Fibroblast of lung (primary cell): ENCODE results near the gene WDR64. TPM values are rescaled to one million over a fixed set of nuclear protein-coding genes. Genes with fewer than 3 reads are reported as not detected.

Source experiments
- DNase-seq, 2 donors: peaks; one replicate each; pipeline versions ENCODE4 v3.0.0 to v3.0.0-alpha.2; 2010; ENCODE audit warnings: low read depth in 2 of 2
- H2AFZ ChIP-seq: 2 replicates; pipeline ENCODE4 v1.5.1; 2012; ENCODE audit warnings: low read length, control low read depth, inconsistent platforms
- H3K27ac ChIP-seq: 2 replicates; pipeline ENCODE4 v1.5.1; 2011; ENCODE audit warnings: low read length, control low read depth; ENCODE audit not compliant: insufficient read depth
- H3K27me3 ChIP-seq: 2 replicates; pipeline ENCODE4 v1.5.1; 2011; ENCODE audit warnings: mild to moderate bottlenecking, low read length; ENCODE audit not compliant: control insufficient read depth, insufficient read depth
- H3K36me3 ChIP-seq: 2 replicates; pipeline ENCODE4 v1.5.1; 2011; ENCODE audit warnings: low read length; ENCODE audit not compliant: control insufficient read depth, insufficient read depth
- H3K4me1 ChIP-seq: 2 replicates; pipeline ENCODE4 v1.5.1; 2011; ENCODE audit warnings: low read length; ENCODE audit not compliant: control insufficient read depth, insufficient read depth; ENCODE audit errors: extremely low read depth
- H3K4me2 ChIP-seq: 2 replicates; pipeline ENCODE4 v1.5.1; 2011; ENCODE audit warnings: low read length, control low read depth; ENCODE audit not compliant: insufficient read depth; ENCODE audit errors: extremely low read depth
- H3K4me3 ChIP-seq, 4 experiments: fragments of 200-600 bp in 1 of 4; sonication (generic) in 1 of 4; replicated peaks in 1 of 4; 2 replicates each; pipeline ENCODE4 v1.5.1; 2011 to 2016; ENCODE audit warnings: low read length in 4 of 4, low read depth in 3 of 4, mild to moderate bottlenecking in 3 of 4, control low read depth in 2 of 4, inconsistent platforms in 1 of 4, mixed read lengths in 1 of 4; ENCODE audit not compliant: insufficient read depth in 1 of 4; ENCODE audit errors: control extremely low read depth in 1 of 4
- H3K79me2 ChIP-seq: 2 replicates; pipeline ENCODE4 v1.5.1; 2012; ENCODE audit warnings: mild to moderate bottlenecking, low read length, inconsistent platforms; ENCODE audit not compliant: control insufficient read depth, insufficient read depth
- H3K9ac ChIP-seq: 2 replicates; pipeline ENCODE4 v1.5.1; 2011; ENCODE audit warnings: mild to moderate bottlenecking, low read length, control low read depth; ENCODE audit not compliant: insufficient read depth
- H3K9me3 ChIP-seq: 2 replicates; pipeline ENCODE4 v1.5.1; 2012; ENCODE audit warnings: low read depth, low read length; ENCODE audit not compliant: control insufficient read depth, insufficient read depth
- H4K20me1 ChIP-seq: 2 replicates; pipeline ENCODE4 v1.5.1; 2011; ENCODE audit warnings: low read length; ENCODE audit not compliant: control insufficient read depth, insufficient read depth; ENCODE audit errors: extremely low read depth
- EZH2 ChIP-seq: IDR thresholded peaks from 2 replicates; pipeline ENCODE4 v1.5.1; 2012; ENCODE audit warnings: low read length, control low read depth, mild to moderate bottlenecking; ENCODE audit errors: missing control alignments
- polyA plus RNA-seq, 2 donors: library from polyadenylated mRNA; depleted of rRNA in 1 of 2; stranded (reverse) in 1 of 2; unstranded in 1 of 2; fragments of >200 nt; gene quantifications; 2 replicates each; pipeline ENCODE4 v1.2.1, GENCODE V29; 2011 to 2012; ENCODE audit warnings: missing spikeins in 1 of 2
- total RNA-seq: library from RNA; depleted of rRNA; stranded (reverse); fragments of >200 nt; gene quantifications from 2 replicates; pipeline ENCODE4 v1.2.1, GENCODE V29; 2014
- TF ChIP-seq, protein P1 (sequence below), 2 donors: IDR thresholded peaks in 1 of 2; conservative IDR thresholded peaks in 1 of 2; 1 replicate in 1 of 2; 2 replicates in 1 of 2; pipeline ENCODE4 v1.5.1; 2011 to 2012; ENCODE audit warnings: low read length in 2 of 2, control low read depth in 1 of 2, inconsistent platforms in 1 of 2, low read depth in 1 of 2, mild to moderate bottlenecking in 1 of 2

WDR64 gene
- total and polyA plus RNA-seq, 2 donors (not counting 1 experiment from before 2014, with no cell fraction given) = not detected

DNA sequence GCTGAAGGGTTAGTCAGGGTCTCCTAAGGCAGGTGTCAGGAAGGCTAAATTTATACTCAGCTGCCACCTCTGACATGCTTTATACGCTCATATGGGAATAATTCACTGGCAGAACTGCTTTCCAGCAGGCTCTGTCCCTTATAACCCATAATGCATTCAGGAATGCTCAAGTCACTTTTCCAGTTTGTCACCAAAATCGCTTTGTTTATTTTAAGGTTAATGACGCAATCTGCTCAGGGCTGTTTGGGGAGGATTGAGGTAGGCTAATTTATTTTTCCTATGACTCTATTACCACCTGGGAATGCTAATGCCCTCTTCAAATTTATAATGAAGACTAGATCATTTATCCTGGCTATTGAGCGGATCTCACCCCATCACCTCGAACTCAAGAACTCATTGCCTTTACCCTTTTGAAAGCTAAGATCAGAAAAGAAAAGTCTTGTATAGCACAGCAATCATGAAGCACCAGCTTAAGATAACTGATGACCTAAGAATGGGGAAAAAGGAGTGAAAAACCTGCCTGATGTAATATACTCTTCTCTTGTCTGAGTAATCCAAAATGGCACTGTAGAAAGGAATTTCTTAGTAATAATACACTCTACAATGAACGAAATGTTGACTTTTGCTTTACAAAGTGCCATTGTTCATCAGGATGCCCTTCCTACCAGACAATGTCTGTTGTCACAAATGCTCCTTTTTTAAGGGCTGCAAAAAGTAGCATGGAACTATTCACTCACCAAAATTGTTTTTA, 98.0 kb downstream of the WDR64 start:
- Histone ChIP-seq H3K27me3 (no peaks in the 10 kb centered on the region), H3K79me2 (no peaks in the 10 kb centered on the region), H3K27ac (no peak overlapping the region), H2AFZ (no peak overlapping the region), H3K9ac (no peak overlapping the region), H3K4me3 (no peak overlapping the region), H3K36me3 (no peaks in the 10 kb centered on the region), H4K20me1 (no peaks in the 10 kb centered on the region), H3K4me2 (no peak overlapping the region), H3K4me1 (no peaks in the 10 kb centered on the region), H3K9me3 (no peaks in the 10 kb centered on the region)
- no peak for DNase-seq
- TF ChIP-seq EZH2 = no peak
- TF ChIP-seq, protein P1, sequence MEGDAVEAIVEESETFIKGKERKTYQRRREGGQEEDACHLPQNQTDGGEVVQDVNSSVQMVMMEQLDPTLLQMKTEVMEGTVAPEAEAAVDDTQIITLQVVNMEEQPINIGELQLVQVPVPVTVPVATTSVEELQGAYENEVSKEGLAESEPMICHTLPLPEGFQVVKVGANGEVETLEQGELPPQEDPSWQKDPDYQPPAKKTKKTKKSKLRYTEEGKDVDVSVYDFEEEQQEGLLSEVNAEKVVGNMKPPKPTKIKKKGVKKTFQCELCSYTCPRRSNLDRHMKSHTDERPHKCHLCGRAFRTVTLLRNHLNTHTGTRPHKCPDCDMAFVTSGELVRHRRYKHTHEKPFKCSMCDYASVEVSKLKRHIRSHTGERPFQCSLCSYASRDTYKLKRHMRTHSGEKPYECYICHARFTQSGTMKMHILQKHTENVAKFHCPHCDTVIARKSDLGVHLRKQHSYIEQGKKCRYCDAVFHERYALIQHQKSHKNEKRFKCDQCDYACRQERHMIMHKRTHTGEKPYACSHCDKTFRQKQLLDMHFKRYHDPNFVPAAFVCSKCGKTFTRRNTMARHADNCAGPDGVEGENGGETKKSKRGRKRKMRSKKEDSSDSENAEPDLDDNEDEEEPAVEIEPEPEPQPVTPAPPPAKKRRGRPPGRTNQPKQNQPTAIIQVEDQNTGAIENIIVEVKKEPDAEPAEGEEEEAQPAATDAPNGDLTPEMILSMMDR (conservative IDR thresholded peaks at IDR 0.05 in 1 of 2, IDR thresholded peaks at IDR 0.05 in 1 of 2; ENCODE audit: low read depth in 1 of 2, low read length in 2 of 2) = no peak

DNA sequence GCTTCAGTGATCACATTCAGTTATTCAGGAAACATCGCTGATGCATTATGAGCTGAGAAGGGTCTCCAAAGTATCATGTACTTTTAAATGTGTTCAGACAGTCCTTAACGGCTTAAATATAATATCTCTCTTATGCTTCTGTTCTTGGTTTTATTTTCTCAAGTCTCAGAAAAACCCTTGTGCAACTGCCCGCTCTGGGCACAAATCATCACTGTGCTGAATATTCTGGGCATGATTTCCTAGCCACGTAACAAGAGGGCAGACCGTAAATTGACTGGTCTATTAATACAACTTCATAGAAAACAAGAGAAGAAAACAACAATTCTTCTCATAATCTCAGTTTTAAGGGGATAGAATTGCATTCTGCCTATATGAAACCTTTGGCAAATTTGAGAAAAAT, 99.4 kb downstream of the WDR64 start:
- H3K27me3 ChIP-seq = no peaks in the 10 kb centered on the region
- H2AFZ ChIP-seq = no peak overlapping the region
- no peak overlapping the region for H3K27ac ChIP-seq
- DNase-seq = no peak
- H4K20me1 ChIP-seq = no peaks in the 10 kb centered on the region
- H3K9ac ChIP-seq = no peak overlapping the region
- no peaks in the 10 kb centered on the region for H3K79me2 ChIP-seq
- H3K4me3 ChIP-seq = no peak overlapping the region
- H3K4me1 ChIP-seq = no peaks in the 10 kb centered on the region
- no peaks in the 10 kb centered on the region for H3K36me3 ChIP-seq
- TF ChIP-seq, protein P1 (conservative IDR thresholded peaks at IDR 0.05 in 1 of 2, IDR thresholded peaks at IDR 0.05 in 1 of 2; ENCODE audit: low read depth in 1 of 2, low read length in 2 of 2) = no peak
- TF ChIP-seq EZH2 = no peak
- H3K4me2 ChIP-seq = no peak overlapping the region
- H3K9me3 ChIP-seq = no peaks in the 10 kb centered on the region

DNA sequence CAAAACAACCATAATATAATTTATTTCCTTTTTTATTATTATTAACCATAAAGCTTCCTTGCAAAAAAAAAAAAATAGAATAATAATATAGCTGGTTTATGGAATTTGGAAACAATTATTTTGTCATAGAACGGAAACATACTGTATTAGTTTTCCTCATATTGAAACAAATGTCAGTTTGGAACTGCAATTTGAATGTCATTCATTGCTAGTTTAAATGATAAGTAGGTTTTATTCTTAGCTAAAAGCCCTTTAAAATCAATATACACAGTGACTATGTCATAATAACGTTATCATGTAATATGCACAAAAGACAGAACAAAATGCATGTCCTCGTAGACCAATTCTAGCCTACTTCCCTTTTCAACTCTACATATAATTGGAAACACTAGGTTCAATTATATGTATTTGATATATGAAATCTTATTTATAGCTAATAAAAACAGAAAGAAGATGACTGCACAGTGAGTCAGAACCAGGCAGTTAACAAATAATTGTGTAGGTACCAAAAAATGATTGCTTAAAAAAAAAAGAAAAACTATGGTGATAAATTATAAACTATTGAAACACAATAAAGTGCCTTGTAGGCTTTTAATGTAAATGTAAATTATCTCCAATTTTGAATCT, 110.7 kb downstream of the WDR64 start:
- Histone ChIP-seq H2AFZ (no peak overlapping the region), H3K27me3 (no peaks in the 10 kb centered on the region), H3K4me3 (no peak overlapping the region), H3K4me1 (no peaks in the 10 kb centered on the region), H3K4me2 (no peak overlapping the region), H4K20me1 (no peaks in the 10 kb centered on the region), H3K79me2 (no peaks in the 10 kb centered on the region), H3K27ac (no peak overlapping the region), H3K9ac (no peak overlapping the region), H3K9me3 (no peaks in the 10 kb centered on the region), H3K36me3 (no peaks in the 10 kb centered on the region)
- no peak for TF ChIP-seq EZH2
- TF ChIP-seq, protein P1 (conservative IDR thresholded peaks at IDR 0.05 in 1 of 2, IDR thresholded peaks at IDR 0.05 in 1 of 2; ENCODE audit: low read depth in 1 of 2, low read length in 2 of 2) = no peak
- DNase-seq = peak in 1 of 2 donors; percentile 3
